SK-N-SH (cell line): ENCODE results near the gene TMEFF1. TPM values are rescaled to one million over a fixed set of nuclear protein-coding genes. Genes with fewer than 3 reads are reported as not detected.
A peak's percentile ranks its signal among the peaks of the same experiment; 100 is the strongest.

ENCODE experiments used
- CTCF ChIA-PET: fragments of 300-600, 350-600 bp; formaldehyde crosslinking; extraction: SDS; loops from one replicate; lab custom pipeline; 2021; lab: Yijun Ruan, JAX
- POLR2A ChIA-PET: fragments of 350-600 bp; sonication (Branson Sonifier 250); formaldehyde crosslinking; extraction: SDS; loops from one replicate; lab custom pipeline; 2020; ENCODE audit warnings: antibody characterized with exemption, inconsistent platforms; lab: Yijun Ruan, JAX
- DNase-seq: peaks from one replicate; pipeline ENCODE4 v3.0.0; 2012
- H2AFZ ChIP-seq: fragments of 200-600 bp; sonication (generic); 2 replicates; pipeline ENCODE4 v1.8.1; 2016; ENCODE audit warnings: antibody characterized with exemption, mild to moderate bottlenecking, low read depth
- H3F3A ChIP-seq: fragments of 200-600 bp; sonication (generic); replicated peaks from 2 replicates; pipeline ENCODE3; 2016; ENCODE audit warnings: antibody characterized with exemption, mild to moderate bottlenecking; ENCODE audit not compliant: insufficient read depth
- H3K27ac ChIP-seq, 2 experiments: fragments of 200-500 bp in 1 of 2; fragments of 200-600 bp in 1 of 2; sonication (Bioruptor generic) in 1 of 2; sonication (generic), shearing (Covaris generic) in 1 of 2; 2 replicates each; pipeline versions ENCODE4 v1.5.1 to v1.6.1; 2014 to 2016; ENCODE audit warnings: low read depth in 2 of 2, inconsistent platforms in 1 of 2, low read length in 1 of 2, mild to moderate bottlenecking in 1 of 2, mixed read lengths in 1 of 2
- H3K27me3 ChIP-seq: fragments of 200-600 bp; sonication (generic), shearing (Covaris generic); 2 replicates; pipeline ENCODE4 v1.6.1; 2016; ENCODE audit warnings: mixed run types; ENCODE audit not compliant: insufficient read depth
- H3K36me3 ChIP-seq, 2 experiments: fragments of 200-500 bp in 1 of 2; fragments of 200-600 bp in 1 of 2; sonication (Bioruptor generic) in 1 of 2; sonication (generic) in 1 of 2; replicated peaks in 1 of 2; 2 replicates each; pipeline versions ENCODE3 to v1.5.1; 2014 to 2016; ENCODE audit warnings: low read length in 1 of 2, mild to moderate bottlenecking in 1 of 2; ENCODE audit not compliant: insufficient read depth in 2 of 2, control insufficient read depth in 1 of 2
- H3K4me1 ChIP-seq, 2 experiments: fragments of 200-500 bp in 1 of 2; fragments of 200-600 bp in 1 of 2; sonication (Bioruptor generic) in 1 of 2; sonication (generic), shearing (Covaris generic) in 1 of 2; 2 replicates each; pipeline versions ENCODE4 v1.5.1 to v1.6.1; 2014 to 2016; ENCODE audit warnings: low read depth in 1 of 2, low read length in 1 of 2, mixed run types in 1 of 2; ENCODE audit not compliant: insufficient read depth in 2 of 2, control insufficient read depth in 1 of 2
- H3K4me2 ChIP-seq: fragments of 200-600 bp; sonication (generic), shearing (Covaris generic); 2 replicates; pipeline ENCODE4 v1.6.1; 2017; ENCODE audit warnings: mixed run types
- H3K4me3 ChIP-seq, 2 experiments: fragments of 200-500 bp in 1 of 2; fragments of 200-600 bp in 1 of 2; sonication (Bioruptor generic) in 1 of 2; sonication (generic), shearing (Covaris generic) in 1 of 2; 2 replicates each; pipeline versions ENCODE4 v1.5.1 to v1.8.1; 2014 to 2016; ENCODE audit warnings: low read depth in 2 of 2, inconsistent platforms in 1 of 2, low read length in 1 of 2, mild to moderate bottlenecking in 1 of 2, mixed read lengths in 1 of 2, moderate library complexity in 1 of 2
- H3K79me2 ChIP-seq: fragments of 200-600 bp; sonication (generic); 2 replicates; pipeline ENCODE4 v1.8.1; 2017; ENCODE audit warnings: mild to moderate bottlenecking; ENCODE audit not compliant: insufficient read depth
- H3K9ac ChIP-seq: fragments of 200-600 bp; sonication (generic); 2 replicates; pipeline ENCODE4 v1.6.1; 2017; ENCODE audit warnings: mixed run types
- H3K9me2 ChIP-seq: fragments of 200-600 bp; sonication (generic); 2 replicates; pipeline ENCODE4 v1.6.1; 2017; ENCODE audit warnings: mixed run types
- H3K9me3 ChIP-seq: fragments of 200-600 bp; sonication (generic); 2 replicates; pipeline ENCODE4 v1.6.1; 2017; ENCODE audit warnings: mixed run types, mild to moderate bottlenecking, moderate library complexity
- H4K20me1 ChIP-seq: fragments of 200-600 bp; sonication (generic); 2 replicates; pipeline ENCODE4 v1.6.1; 2017; ENCODE audit warnings: mild to moderate bottlenecking, mixed run types; ENCODE audit not compliant: insufficient read depth
- CTCF ChIP-seq: fragments of 200-600 bp; sonication (generic); IDR thresholded peaks from 2 replicates; pipeline ENCODE4 v1.6.1; 2017; ENCODE audit warnings: antibody characterized with exemption, mild to moderate bottlenecking, moderate library complexity
- ELF1 ChIP-seq: IDR thresholded peaks from 2 replicates; pipeline ENCODE4 v1.4.0; 2012
- EP300 ChIP-seq, 2 experiments: IDR thresholded peaks; 2 replicates each; pipeline versions ENCODE4 v1.4.0 to v1.6.1; 2012; ENCODE audit warnings: borderline replicate concordance in 1 of 2, low read depth in 1 of 2, low read length in 1 of 2
- EZH2phosphoT487 ChIP-seq: fragments of 200-600 bp; sonication (generic); IDR thresholded peaks from 2 replicates; pipeline ENCODE4 v1.6.1; 2017; ENCODE audit warnings: low read depth, mixed run types, mild to moderate bottlenecking, antibody characterized with exemption, moderate library complexity, borderline replicate concordance
- FOSL2 ChIP-seq: IDR thresholded peaks from 2 replicates; pipeline ENCODE4 v1.4.0; 2012; ENCODE audit warnings: low read depth, mild to moderate bottlenecking, moderate library complexity, borderline replicate concordance
- FOXJ3 ChIP-seq: sonication (generic); formaldehyde crosslinking; IDR thresholded peaks from 2 replicates; pipeline ENCODE4 v1.5.1; 2020; ENCODE audit warnings: mild to moderate bottlenecking, missing genetic modification reagents
- GABPA ChIP-seq: IDR thresholded peaks from 2 replicates; pipeline ENCODE4 v1.4.0; 2012; ENCODE audit warnings: low read depth, mild to moderate bottlenecking
- GATA2 ChIP-seq: sonication (generic); formaldehyde crosslinking; IDR thresholded peaks from 2 replicates; pipeline ENCODE4 v1.5.0; 2020; ENCODE audit warnings: mild to moderate bottlenecking, missing genetic modification reagents
- IRF3 ChIP-seq: fragments of 150-350 bp; IDR thresholded peaks from 2 replicates; pipeline ENCODE4 v1.6.1; 2016; ENCODE audit warnings: mild to moderate bottlenecking, low read depth, low read length
- JUND ChIP-seq: IDR thresholded peaks from 2 replicates; pipeline ENCODE4 v1.4.0; 2012
- MAX ChIP-seq: IDR thresholded peaks from 2 replicates; pipeline ENCODE4 v1.4.0; 2012; ENCODE audit warnings: low read depth
- MEF2A ChIP-seq: IDR thresholded peaks from 2 replicates; pipeline ENCODE4 v1.4.0; 2012; ENCODE audit warnings: low read depth, borderline replicate concordance
- MXI1 ChIP-seq: IDR thresholded peaks from 2 replicates; pipeline ENCODE4 v1.6.1; 2012; ENCODE audit warnings: mild to moderate bottlenecking, low read depth, low read length, improper control_type of control experiment
- POLR2AphosphoS5 ChIP-seq: IDR thresholded peaks from 2 replicates; pipeline ENCODE4 v1.6.1; 2012; ENCODE audit warnings: low read depth, low read length
- RAD21 ChIP-seq: IDR thresholded peaks from 2 replicates; pipeline ENCODE4 v1.6.1; 2012; ENCODE audit warnings: mild to moderate bottlenecking, low read length
- RCOR1 ChIP-seq: fragments of 150-350 bp; IDR thresholded peaks from 2 replicates; pipeline ENCODE4 v1.6.1; 2017; ENCODE audit warnings: antibody characterized with exemption, low read length
- REST ChIP-seq: IDR thresholded peaks from 2 replicates; pipeline ENCODE4 v1.6.1; 2012; ENCODE audit warnings: mild to moderate bottlenecking, low read depth, low read length, moderate library complexity
- RFX5 ChIP-seq: IDR thresholded peaks from 2 replicates; pipeline ENCODE4 v1.6.1; 2012; ENCODE audit warnings: mild to moderate bottlenecking, improper control_type of control experiment, low read length
- SIN3A ChIP-seq: IDR thresholded peaks from 2 replicates; pipeline ENCODE4 v1.6.1; 2012; ENCODE audit warnings: low read depth, mild to moderate bottlenecking, low read length, moderate library complexity, borderline replicate concordance
- SMC3 ChIP-seq: IDR thresholded peaks from 2 replicates; pipeline ENCODE4 v1.6.1; 2012; ENCODE audit warnings: low read depth, low read length, improper control_type of control experiment
- TAF1 ChIP-seq: IDR thresholded peaks from 2 replicates; pipeline ENCODE4 v1.6.1; 2012; ENCODE audit warnings: low read depth, mild to moderate bottlenecking, low read length, moderate library complexity, borderline replicate concordance
- USF1 ChIP-seq: IDR thresholded peaks from 2 replicates; pipeline ENCODE4 v1.4.0; 2012; ENCODE audit warnings: low read depth, borderline replicate concordance
- YY1 ChIP-seq: IDR thresholded peaks from 2 replicates; pipeline ENCODE4 v1.4.0; 2012; ENCODE audit warnings: low read depth, mild to moderate bottlenecking
- WGBS: methylation state at CpG from one replicate; pipeline ENCODE4 v1.1.6; 2017; ENCODE audit warnings: low lambda C conversion rate; 5-methylcytosine and 5-hydroxymethylcytosine counted together
- polyA plus RNA-seq, 3 experiments: library from polyadenylated mRNA; depleted of rRNA; stranded (reverse); fragments of >200 nt; gene quantifications; 2 replicates each; pipeline ENCODE4 v1.2.3, GENCODE V29; 2012

TMEFF1 gene
- polyA plus RNA-seq, 1 of the 3 experiments (the other 2 are of a cell fraction): 2.5 TPM

GRCh38 chr9:100426530-100427365, 46.2 kb upstream of the TMEFF1 start, which contains the start of gene MSANTD3:
TSS of gene MSANTD3 (plus strand) at chr9:100427143. CDS start at chr9:100441939, 14,796 bp downstream.
- peaks cover 37% of the 10 kb centered on the region for H3F3A ChIP-seq
- CTCF ChIA-PET: interaction anchor here (0.7 to 3.5 kb wide), 4 partner anchors 9 to 56 kb away, joined by 4 to 29 read pairs (median 6); no protein-coding TSS in a partner anchor
- peaks cover 0 to 5% of the 10 kb centered on the region in 2 experiments for H3K36me3 ChIP-seq
- H3K9me2 ChIP-seq: no peaks in the 10 kb centered on the region
- no peaks in the 10 kb centered on the region for H4K20me1 ChIP-seq
- H3K4me3 ChIP-seq: peak within 1 kb of the TSS; percentile 73 to 88
- TF ChIP-seq IRF3: no peak
- TF ChIP-seq REST: 0 out of 2 replicates have a peak, but pooled peaks have one; percentile 5
- TF ChIP-seq SMC3: no peak
- TF ChIP-seq TAF1: peak; percentile 17; the same call in 1 of the 2 replicates
- TF ChIP-seq MEF2A: no peak
- TF ChIP-seq JUND: peak; percentile 66
- TF ChIP-seq ELF1: no peak
- 0 out of 2 replicates have a peak, but pooled peaks have one; percentile 1 for TF ChIP-seq RAD21
- TF ChIP-seq YY1: peak; percentile 53; the same call in 1 of the 2 replicates
- no peak for TF ChIP-seq FOXJ3
- no peak for TF ChIP-seq USF1
- TF ChIP-seq MXI1: peak; percentile 57; the same call in 1 of the 2 replicates
- TF ChIP-seq POLR2AphosphoS5: peak; percentile 52; the same call in 1 of the 2 replicates
- TF ChIP-seq GATA2 (CRISPR knock-in tag): no peak
- no peak for TF ChIP-seq GABPA
- peak; percentile 25; the same call in 1 of the 2 replicates for TF ChIP-seq SIN3A
- no peak for TF ChIP-seq RCOR1
- peak in 1 of 2 experiments; percentile 14; a peak in 1 of 4 replicates for TF ChIP-seq EP300 (IDR thresholded peaks at IDR 0.05; ENCODE audit: borderline replicate concordance in 1 of 2, low read depth in 1 of 2, low read length in 1 of 2)
- TF ChIP-seq EZH2phosphoT487: no peak
- peak; percentile 63 for TF ChIP-seq MAX
- peak; percentile 13; the same call in 1 of the 2 replicates for TF ChIP-seq CTCF
- TF ChIP-seq RFX5: no peak
- peak; percentile 69 for TF ChIP-seq FOSL2
- TF ChIP-seq, all 33 proteins: peak for 12
- H3K27me3 ChIP-seq: no peaks in the 10 kb centered on the region
- peaks cover 9 to 22% of the 10 kb centered on the region in 2 experiments; a peak in 3 of 4 replicates for H3K4me1 ChIP-seq
- peaks cover 48% of the 10 kb centered on the region for H3K79me2 ChIP-seq
- no peaks in the 10 kb centered on the region for H3K9me3 ChIP-seq
- H3K9ac ChIP-seq: peak within 1 kb of the TSS; percentile 97
- DNase-seq: peak; percentile 94
- POLR2A ChIA-PET: interaction anchor here (0.7 to 2.3 kb wide), 4 partner anchors 15 to 606 kb away, joined by 3 to 14 read pairs (median 3); partner anchors contain the start of gene TEX10
- 2% methylated on average over 16 of the region's 80 CpGs for WGBS
- H2AFZ ChIP-seq: peak within 1 kb of the TSS; percentile 86
- peak within 1 kb of the TSS; percentile 98 for H3K4me2 ChIP-seq
- peak within 1 kb of the TSS; percentile 92 to 99 for H3K27ac ChIP-seq
